Stomach smooth muscle (tissue), 2 donors: ENCODE results near the gene SLC6A8.
"Not testable (repeated sequence)": the region's sequence is repeated elsewhere in the genome, so short reads cannot be mapped to it uniquely, and the experiment has no call there.

Source experiments
- H3K27ac ChIP-seq: one replicate; pipeline ENCODE4 v1.7.0; 2013; ENCODE audit warnings: mild to moderate bottlenecking, low read length, inconsistent platforms
- H3K27me3 ChIP-seq, 2 donors: one replicate each; pipeline ENCODE4 v1.7.0; 2013; ENCODE audit warnings: low read length in 2 of 2; ENCODE audit not compliant: insufficient read depth in 2 of 2, control insufficient read depth in 1 of 2
- H3K36me3 ChIP-seq, 2 donors: one replicate each; pipeline ENCODE4 v1.7.0; 2013; ENCODE audit warnings: low read length in 2 of 2; ENCODE audit not compliant: control insufficient read depth in 2 of 2, insufficient read depth in 2 of 2
- H3K4me1 ChIP-seq: one replicate; pipeline ENCODE4 v1.7.0; 2013; ENCODE audit warnings: low read length; ENCODE audit not compliant: control insufficient read depth, insufficient read depth
- H3K4me3 ChIP-seq, 2 donors: one replicate each; pipeline ENCODE4 v1.7.0; 2013; ENCODE audit warnings: low read length in 2 of 2
- H3K9ac ChIP-seq, 2 donors: one replicate each; pipeline ENCODE4 v1.7.0; 2013; ENCODE audit warnings: low read length in 2 of 2, mild to moderate bottlenecking in 1 of 2
- H3K9me3 ChIP-seq, 2 donors: one replicate each; pipeline ENCODE4 v1.7.0; 2013; ENCODE audit warnings: low read length in 2 of 2; ENCODE audit not compliant: control insufficient read depth in 2 of 2
- donor health status: healthy.
- donor health status: Pancreatic carcinoma.

SLC6A8 gene

DNA sequence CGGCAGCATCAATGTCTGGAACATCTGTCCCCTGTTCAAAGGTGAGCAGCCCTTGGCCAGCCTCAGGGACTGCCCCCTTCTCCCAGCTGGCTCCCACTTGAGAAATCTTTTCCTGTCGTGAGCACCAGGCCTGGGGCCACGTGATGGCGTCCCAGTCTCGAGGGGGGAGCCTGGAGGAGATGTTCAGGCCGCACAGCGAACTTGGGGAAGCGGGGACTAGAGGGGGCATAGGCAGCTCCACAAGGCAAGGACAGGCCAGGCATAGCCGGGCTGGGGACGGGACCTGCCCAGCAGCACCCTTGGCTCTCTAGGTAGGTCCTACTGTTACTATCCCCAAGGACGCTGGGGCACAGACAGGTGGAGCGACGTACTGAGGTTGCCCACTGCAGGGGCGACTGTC, 2.7 kb downstream of the SLC6A8 start:
- Histone ChIP-seq H3K27ac (no peak overlapping the region), H3K36me3 (no peaks in the 10 kb centered on the region), H3K4me3 (no peak overlapping the region), H3K4me1 (peaks cover 35% of the 10 kb centered on the region), H3K27me3 (no peaks in the 10 kb centered on the region), H3K9me3 (no peaks in the 10 kb centered on the region), H3K9ac (no peak overlapping the region)

DNA sequence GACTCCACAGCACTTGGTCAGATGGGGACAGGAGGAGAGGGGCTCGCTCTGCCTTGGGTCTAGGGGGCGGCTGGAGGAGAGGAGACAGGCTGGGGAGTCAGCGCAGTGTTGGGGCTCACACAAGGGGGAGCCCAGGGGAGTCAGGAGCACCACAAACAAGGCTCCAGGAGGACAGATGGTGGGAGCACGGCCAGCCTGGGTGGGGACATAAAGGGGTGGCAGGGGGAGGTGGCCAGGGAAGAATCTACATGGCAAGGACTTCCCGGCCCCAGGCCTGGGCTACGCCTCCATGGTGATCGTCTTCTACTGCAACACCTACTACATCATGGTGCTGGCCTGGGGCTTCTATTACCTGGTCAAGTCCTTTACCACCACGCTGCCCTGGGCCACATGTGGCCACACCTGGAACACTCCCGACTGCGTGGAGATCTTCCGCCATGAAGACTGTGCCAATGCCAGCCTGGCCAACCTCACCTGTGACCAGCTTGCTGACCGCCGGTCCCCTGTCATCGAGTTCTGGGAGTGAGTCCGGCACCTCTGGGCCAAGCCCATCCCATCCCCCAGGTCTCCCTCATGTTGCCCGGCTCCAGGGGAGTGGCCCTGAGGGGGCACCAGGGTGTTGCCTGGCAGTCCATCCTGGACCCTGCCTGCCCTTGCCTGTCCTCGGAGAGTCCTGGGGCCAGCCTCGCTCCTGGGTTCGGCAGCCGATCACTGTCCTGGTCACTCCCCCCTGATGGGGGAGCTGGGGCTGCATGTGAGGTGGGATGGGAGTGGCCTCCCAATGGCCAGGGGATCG, 3.5 kb downstream of the SLC6A8 start:
- not testable (repeated sequence) for H3K9me3 ChIP-seq, H3K27ac ChIP-seq, H3K4me3 ChIP-seq, H3K27me3 ChIP-seq, H3K36me3 ChIP-seq, H3K9ac ChIP-seq
- peaks cover 35% of the 10 kb centered on the region for H3K4me1 ChIP-seq

DNA sequence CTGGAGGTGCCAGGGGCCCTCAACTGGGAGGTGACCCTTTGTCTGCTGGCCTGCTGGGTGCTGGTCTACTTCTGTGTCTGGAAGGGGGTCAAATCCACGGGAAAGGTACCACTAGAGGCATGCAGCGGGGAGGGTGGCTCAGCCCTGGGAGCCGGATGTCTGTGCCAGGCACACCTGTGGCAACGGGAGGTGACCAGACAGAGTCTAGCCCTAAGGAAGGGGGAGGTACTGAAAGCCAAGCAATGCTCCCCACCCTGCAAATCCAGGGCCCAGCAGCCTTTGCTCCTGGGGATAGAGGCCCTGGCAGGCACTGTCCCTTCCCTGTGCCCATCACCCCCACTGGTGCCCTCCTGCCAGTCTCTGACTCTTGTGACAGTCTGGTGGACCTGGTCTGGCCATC, 4.3 kb downstream of the SLC6A8 start:
- H3K4me1 ChIP-seq = peaks cover 35% of the 10 kb centered on the region
- H3K9ac ChIP-seq = no peak overlapping the region
- no peaks in the 10 kb centered on the region for H3K36me3 ChIP-seq
- no peak overlapping the region for H3K27ac ChIP-seq
- H3K4me3 ChIP-seq = no peak overlapping the region
- no peaks in the 10 kb centered on the region for H3K9me3 ChIP-seq
- H3K27me3 ChIP-seq = no peaks in the 10 kb centered on the region

DNA sequence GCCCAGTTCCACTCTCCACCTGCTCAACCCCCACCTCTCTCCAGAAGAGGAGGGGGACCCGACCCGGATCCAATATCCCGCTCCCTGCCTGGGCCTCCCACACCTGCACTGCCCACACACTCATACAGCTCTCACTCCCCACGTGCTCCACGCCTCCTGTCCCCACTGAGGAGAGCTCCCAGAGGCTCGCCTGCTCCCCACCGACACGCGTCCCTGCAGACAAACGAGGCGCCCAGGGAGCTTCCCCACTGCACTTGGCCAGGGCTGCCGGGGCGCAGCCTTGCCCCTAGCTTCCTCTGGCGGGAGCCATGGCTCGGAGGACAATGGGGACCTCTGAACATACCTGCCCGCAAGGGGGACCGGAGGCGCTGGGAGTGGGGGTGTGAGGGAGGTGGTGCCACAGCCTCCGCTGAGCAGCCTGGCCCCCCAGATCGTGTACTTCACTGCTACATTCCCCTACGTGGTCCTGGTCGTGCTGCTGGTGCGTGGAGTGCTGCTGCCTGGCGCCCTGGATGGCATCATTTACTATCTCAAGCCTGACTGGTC, 5.0 kb downstream of the SLC6A8 start:
- Histone ChIP-seq H3K9ac (no peak overlapping the region), H3K27me3 (no peaks in the 10 kb centered on the region), H3K4me1 (peaks cover 35% of the 10 kb centered on the region), H3K4me3 (no peak overlapping the region), H3K36me3 (peaks cover 0 to 2% of the 10 kb centered on the region in 2 donors), H3K9me3 (no peaks in the 10 kb centered on the region), H3K27ac (peak overlapping the region; percentile 37)

DNA sequence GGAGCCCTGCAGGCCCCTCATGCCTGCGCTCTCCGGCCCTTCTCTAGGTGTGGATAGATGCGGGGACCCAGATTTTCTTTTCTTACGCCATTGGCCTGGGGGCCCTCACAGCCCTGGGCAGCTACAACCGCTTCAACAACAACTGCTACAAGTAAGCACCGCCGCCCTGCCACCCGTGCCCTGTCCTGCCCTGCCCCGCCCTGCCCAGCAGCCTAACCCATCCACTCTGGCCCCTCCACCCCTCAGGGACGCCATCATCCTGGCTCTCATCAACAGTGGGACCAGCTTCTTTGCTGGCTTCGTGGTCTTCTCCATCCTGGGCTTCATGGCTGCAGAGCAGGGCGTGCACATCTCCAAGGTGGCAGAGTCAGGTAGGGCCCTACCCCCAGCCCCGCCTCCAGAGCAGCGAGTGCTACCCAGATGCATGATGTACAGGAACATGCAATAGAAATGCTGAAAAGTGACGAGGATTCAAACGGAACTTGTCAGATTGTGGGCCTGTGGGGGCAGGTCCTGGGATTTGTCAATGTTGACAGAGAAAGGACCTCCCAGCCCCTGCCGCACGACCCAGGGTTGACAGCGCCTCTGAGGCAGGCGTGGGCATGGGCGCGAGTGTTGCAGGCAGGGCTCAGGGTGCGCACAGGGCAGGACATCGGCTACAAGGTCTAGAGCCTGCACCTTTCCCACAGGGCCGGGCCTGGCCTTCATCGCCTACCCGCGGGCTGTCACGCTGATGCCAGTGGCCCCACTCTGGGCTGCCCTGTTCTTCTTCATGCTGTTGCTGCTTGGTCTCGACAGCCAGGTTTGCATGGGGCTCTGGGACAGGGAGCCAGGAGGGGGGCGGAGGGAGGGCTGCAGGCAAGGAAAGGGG, 5.7 kb downstream of the SLC6A8 start:
- Histone ChIP-seq H3K4me1 (peaks cover 35% of the 10 kb centered on the region), H3K9me3 (no peaks in the 10 kb centered on the region), H3K4me3 (no peak overlapping the region), H3K27ac (peak overlapping the region; percentile 37), H3K36me3 (peaks cover 0 to 2% of the 10 kb centered on the region in 2 donors), H3K27me3 (no peaks in the 10 kb centered on the region), H3K9ac (no peak overlapping the region)

DNA sequence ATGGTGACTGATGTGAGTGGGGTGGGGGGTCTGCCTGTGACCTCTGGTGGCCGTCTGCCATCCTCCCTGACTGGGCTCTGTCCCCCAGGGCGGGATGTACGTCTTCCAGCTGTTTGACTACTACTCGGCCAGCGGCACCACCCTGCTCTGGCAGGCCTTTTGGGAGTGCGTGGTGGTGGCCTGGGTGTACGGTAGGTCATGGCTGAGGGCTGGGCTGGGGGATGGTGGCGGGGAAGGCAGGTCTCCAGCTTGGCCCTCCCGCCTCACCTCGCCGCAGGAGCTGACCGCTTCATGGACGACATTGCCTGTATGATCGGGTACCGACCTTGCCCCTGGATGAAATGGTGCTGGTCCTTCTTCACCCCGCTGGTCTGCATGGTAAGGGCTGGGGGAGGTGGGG, 6.5 kb downstream of the SLC6A8 start:
- H3K9ac ChIP-seq, H3K9me3 ChIP-seq, H3K27me3 ChIP-seq, H3K27ac ChIP-seq, H3K4me3 ChIP-seq, H3K36me3 ChIP-seq: not testable (repeated sequence)
- peaks cover 35% of the 10 kb centered on the region for H3K4me1 ChIP-seq

DNA sequence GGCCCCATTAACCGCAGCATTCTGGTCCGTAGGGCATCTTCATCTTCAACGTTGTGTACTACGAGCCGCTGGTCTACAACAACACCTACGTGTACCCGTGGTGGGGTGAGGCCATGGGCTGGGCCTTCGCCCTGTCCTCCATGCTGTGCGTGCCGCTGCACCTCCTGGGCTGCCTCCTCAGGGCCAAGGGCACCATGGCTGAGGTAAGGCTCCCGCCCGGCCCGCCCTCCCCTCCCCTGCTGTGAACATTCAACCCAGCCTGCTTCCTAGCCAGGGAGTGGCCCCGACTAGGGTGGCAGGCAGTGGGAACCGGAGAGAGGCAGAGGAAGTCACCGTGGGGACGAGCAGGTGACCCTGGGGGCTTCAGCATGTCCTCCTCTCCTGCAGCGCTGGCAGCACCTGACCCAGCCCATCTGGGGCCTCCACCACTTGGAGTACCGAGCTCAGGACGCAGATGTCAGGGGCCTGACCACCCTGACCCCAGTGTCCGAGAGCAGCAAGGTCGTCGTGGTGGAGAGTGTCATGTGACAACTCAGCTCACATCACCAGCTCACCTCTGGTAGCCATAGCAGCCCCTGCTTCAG, 7.1 kb downstream of the SLC6A8 start:
- Histone ChIP-seq H3K36me3 (peaks cover 0 to 2% of the 10 kb centered on the region in 2 donors), H3K4me1 (peaks cover 34% of the 10 kb centered on the region), H3K9me3 (no peaks in the 10 kb centered on the region), H3K9ac (no peak overlapping the region), H3K4me3 (no peak overlapping the region), H3K27ac (no peak overlapping the region), H3K27me3 (peaks cover 0 to 2% of the 10 kb centered on the region in 2 donors)

DNA sequence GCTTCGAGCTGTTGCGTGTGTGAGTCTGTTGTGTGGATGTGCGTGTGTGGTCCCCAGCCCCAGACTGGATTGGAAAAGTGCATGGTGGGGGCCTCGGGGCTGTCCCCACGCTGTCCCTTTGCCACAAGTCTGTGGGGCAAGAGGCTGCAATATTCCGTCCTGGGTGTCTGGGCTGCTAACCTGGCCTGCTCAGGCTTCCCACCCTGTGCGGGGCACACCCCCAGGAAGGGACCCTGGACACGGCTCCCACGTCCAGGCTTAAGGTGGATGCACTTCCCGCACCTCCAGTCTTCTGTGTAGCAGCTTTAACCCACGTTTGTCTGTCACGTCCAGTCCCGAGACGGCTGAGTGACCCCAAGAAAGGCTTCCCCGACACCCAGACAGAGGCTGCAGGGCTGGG, 8.4 kb downstream of the SLC6A8 start:
- Histone ChIP-seq H3K36me3 (peaks cover 0 to 2% of the 10 kb centered on the region in 2 donors), H3K4me1 (peaks cover 36% of the 10 kb centered on the region), H3K9me3 (no peaks in the 10 kb centered on the region), H3K4me3 (no peak overlapping the region), H3K27ac (no peak overlapping the region), H3K9ac (no peak overlapping the region), H3K27me3 (peaks cover 0 to 5% of the 10 kb centered on the region in 2 donors)

DNA sequence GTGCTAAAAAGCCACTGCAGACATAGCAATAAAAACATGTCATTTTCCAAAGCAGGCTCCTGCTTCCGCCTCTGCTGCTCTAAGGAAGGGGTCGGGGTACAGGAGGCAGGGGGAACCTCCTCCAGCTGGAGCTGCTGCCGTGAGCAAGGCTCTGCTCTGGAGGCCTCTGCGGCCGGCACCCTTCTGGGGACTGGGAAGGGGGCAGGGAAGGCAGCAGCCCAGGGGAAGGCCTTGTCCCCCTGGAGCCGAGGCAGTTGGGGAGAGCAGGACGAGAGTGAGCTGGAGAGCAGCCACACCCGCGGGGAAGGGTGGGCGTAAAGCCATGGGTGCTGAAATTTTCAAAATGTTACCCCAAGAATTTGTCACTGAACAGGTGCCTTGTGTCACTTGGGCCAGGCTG, 8.8 kb downstream of the SLC6A8 start:
- not testable (repeated sequence) for H3K9ac ChIP-seq, H3K9me3 ChIP-seq, H3K27ac ChIP-seq, H3K27me3 ChIP-seq, H3K4me3 ChIP-seq, H3K36me3 ChIP-seq
- H3K4me1 ChIP-seq = peaks cover 34% of the 10 kb centered on the region

DNA sequence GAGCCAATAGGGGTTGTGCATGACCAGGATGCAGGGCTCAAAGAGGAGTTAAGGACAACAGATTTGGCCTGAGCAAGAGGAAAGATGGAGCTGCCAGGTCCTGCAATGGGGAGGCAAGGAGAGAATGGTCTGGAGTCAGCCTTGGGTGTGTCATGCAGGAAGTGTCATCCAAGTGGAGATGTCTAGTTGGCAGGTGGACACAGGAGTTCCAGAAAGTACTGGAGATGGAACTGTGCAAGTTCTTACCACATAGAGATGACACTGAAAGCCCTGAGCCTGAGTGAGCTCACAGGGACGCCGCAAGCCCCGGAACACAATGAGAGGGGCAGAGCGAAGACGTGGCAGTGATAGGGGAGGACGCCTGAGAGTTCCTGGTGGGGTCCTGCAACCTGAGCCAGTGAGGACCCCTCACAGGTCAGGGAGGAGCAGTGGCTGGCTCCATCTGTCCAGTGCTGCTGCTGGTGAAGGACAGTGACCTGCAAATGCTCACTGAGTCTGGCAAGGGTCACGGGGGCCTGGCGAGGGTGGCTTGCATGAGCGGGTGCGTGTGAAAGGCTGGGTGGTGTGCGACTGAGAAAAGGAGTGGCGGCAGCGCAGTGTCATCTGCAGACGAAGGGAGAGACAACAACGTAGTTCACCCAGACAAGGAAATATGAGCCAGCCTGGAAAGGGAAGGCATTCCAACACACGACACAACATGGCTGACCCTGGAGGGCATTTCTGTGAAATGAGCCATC, 9.4 kb downstream of the SLC6A8 start:
- H3K36me3 ChIP-seq, H3K4me3 ChIP-seq, H3K9ac ChIP-seq, H3K27ac ChIP-seq, H3K9me3 ChIP-seq, H3K27me3 ChIP-seq: not testable (repeated sequence)
- H3K4me1 ChIP-seq = peaks cover 31% of the 10 kb centered on the region
